Mucosa of stomach (tissue), 1 donor: ENCODE data around the gene ITPR3.

ENCODE experiments used
- H3K27me3 ChIP-seq: one replicate; pipeline ENCODE4 v1.7.0; 2013; ENCODE audit warnings: mild to moderate bottlenecking, low read length; ENCODE audit not compliant: control insufficient read depth, insufficient read depth
- H3K36me3 ChIP-seq: one replicate; pipeline ENCODE4 v1.7.0; 2013; ENCODE audit warnings: low read length; ENCODE audit not compliant: control insufficient read depth, insufficient read depth
- H3K4me1 ChIP-seq: one replicate; pipeline ENCODE4 v1.7.0; 2013; ENCODE audit warnings: mild to moderate bottlenecking, low read length; ENCODE audit not compliant: control insufficient read depth, insufficient read depth
- H3K4me3 ChIP-seq: one replicate; pipeline ENCODE4 v1.7.0; 2013; ENCODE audit warnings: low read length
- H3K9ac ChIP-seq: one replicate; pipeline ENCODE4 v1.7.0; 2013; ENCODE audit warnings: mild to moderate bottlenecking, low read length, moderate library complexity
- H3K9me3 ChIP-seq: one replicate; pipeline ENCODE4 v1.7.0; 2013; ENCODE audit warnings: mild to moderate bottlenecking, low read length, moderate library complexity; ENCODE audit not compliant: control insufficient read depth
- donor health status: Pancreatic carcinoma.

The ITPR3 gene

GRCh38 chr6:33705955-33706725 is 85.0 kb downstream of the ITPR3 start:
- Histone ChIP-seq H3K4me3 (no peak overlapping the region), H3K36me3 (peaks cover 3% of the 10 kb centered on the region), H3K27me3 (no peaks in the 10 kb centered on the region), H3K9ac (no peak overlapping the region), H3K4me1 (peaks cover 5% of the 10 kb centered on the region), H3K9me3 (no peaks in the 10 kb centered on the region)

- Histone ChIP-seq H3K9ac (no peak overlapping the region), H3K9me3 (no peaks in the 10 kb centered on the region), H3K27me3 (no peaks in the 10 kb centered on the region), H3K4me1 (peaks cover 10% of the 10 kb centered on the region), H3K36me3 (no peaks in the 10 kb centered on the region), H3K4me3 (no peak overlapping the region)
Measured at GRCh38 chr6:33707771-33708170, 86.6 kb downstream of the ITPR3 start.

DNA sequence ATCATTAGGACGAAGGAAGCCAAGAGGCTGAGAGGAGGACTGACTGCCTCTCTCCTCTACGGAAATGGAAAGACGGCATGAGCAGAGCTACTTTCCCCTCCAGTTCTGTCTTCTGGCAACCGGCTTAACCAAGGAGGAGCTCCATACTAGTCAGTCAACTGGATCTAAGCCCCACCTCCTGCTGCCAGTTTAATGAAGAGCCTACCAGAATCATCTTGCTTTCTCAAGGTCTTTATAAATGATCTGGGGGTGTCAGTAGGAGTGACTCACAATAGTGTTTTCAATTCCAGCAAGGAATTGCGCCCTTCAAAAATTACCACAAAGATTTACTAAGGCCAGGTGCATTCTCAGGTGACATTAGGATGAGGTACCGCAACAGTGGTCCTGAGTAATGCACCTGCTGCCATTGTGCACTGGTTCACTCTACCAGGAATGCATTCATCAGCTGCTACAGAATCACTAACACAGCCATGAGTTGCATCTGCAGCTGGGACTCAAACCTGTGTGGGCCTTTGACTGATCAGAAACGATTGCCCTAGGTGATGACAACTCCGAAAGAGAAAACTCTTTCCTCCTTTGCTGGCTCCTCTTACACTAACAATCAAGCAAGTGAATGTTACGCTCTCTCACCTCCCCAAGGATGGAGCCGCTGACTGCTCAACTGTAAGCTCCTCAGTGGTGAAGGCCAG is 87.5 kb downstream of the ITPR3 start:
- no peaks in the 10 kb centered on the region for H3K36me3 ChIP-seq
- H3K4me1 ChIP-seq, result peaks cover 10% of the 10 kb centered on the region
- H3K9me3 ChIP-seq, result no peaks in the 10 kb centered on the region
- H3K9ac ChIP-seq, result no peak overlapping the region
- H3K27me3 ChIP-seq, result no peaks in the 10 kb centered on the region
- H3K4me3 ChIP-seq, result no peak overlapping the region

DNA sequence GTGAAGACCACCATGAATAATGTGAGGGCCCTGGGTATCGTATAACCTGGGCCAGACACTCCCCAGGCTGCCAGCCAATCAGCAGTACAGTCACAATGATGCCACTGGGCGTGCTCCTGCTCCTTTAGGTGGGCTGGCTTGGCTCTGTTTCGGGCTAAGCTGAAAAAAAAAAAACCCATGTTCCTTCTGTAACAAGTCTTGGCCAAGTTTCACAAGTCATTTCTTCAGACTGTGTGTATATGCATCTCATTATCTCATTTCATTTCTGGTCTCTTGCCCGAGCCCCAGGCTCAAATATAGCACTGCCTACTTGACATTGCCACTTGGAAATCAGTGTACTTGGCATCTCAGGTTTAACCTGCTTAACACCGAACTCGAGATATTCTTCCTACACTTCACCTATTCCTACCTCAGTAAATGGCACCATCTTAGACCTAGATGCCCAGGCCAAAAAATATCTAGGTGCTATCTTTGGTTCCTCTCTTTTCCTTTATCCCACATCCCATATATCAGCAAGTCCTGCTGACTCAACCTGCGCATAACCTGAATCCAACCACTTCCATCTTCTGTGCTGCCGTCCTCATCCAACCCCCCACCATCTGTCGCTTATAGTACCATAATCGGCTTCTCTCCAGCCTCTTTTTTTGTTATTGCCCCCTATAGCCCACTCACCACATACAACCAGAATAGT is 88.6 kb downstream of the ITPR3 start:
- peak overlapping the region; percentile 77 for H3K9ac ChIP-seq
- H3K4me3 ChIP-seq, result no peak overlapping the region
- H3K36me3 ChIP-seq, result no peaks in the 10 kb centered on the region
- no peaks in the 10 kb centered on the region for H3K27me3 ChIP-seq
- H3K4me1 ChIP-seq, result peaks cover 10% of the 10 kb centered on the region
- no peaks in the 10 kb centered on the region for H3K9me3 ChIP-seq

- peak overlapping the region; percentile 81 for H3K4me3 ChIP-seq
- peaks cover 15% of the 10 kb centered on the region for H3K4me1 ChIP-seq
- no peaks in the 10 kb centered on the region for H3K9me3 ChIP-seq
- no peaks in the 10 kb centered on the region for H3K27me3 ChIP-seq
- H3K36me3 ChIP-seq, result no peaks in the 10 kb centered on the region
- H3K9ac ChIP-seq, result peak overlapping the region; percentile 77
Measured at GRCh38 chr6:33710296-33711121, 89.4 kb downstream of the ITPR3 start.

GRCh38 chr6:33711140-33712129 is 90.3 kb downstream of the ITPR3 start, which contains the start of gene UQCC2:
UQCC2 (minus strand) TSS chr6:33711700; CDS start chr6:33711686, 14 bp downstream.
- H3K36me3 ChIP-seq, result no peaks in the 10 kb centered on the region
- peaks cover 23% of the 10 kb centered on the region for H3K4me1 ChIP-seq
- no peaks in the 10 kb centered on the region for H3K27me3 ChIP-seq
- no peaks in the 10 kb centered on the region for H3K9me3 ChIP-seq
- H3K9ac ChIP-seq, result peak within 1 kb of the TSS; percentile 77
- peak within 1 kb of the TSS; percentile 81 for H3K4me3 ChIP-seq

DNA sequence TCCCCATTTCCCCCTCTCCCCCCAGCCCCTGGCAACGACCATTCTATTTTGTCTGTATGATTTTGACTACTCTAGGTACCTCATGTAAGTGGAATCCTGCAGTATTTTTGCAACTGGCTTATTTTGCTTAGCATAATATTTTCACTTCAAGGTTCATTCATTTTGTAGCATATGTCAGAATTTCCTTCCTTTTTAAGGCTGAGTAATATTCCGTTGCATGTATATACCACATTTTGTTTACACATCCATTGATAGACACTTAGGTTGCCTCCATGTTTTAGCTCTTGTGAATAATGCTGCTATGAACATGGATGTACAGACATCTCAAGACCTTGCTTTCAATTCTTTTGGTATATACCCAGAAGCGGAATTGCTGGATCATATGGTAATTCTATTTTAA is 91.8 kb downstream of the ITPR3 start:
- H3K27me3 ChIP-seq, result no peaks in the 10 kb centered on the region
- H3K4me1 ChIP-seq, result peaks cover 38% of the 10 kb centered on the region
- H3K36me3 ChIP-seq, result no peaks in the 10 kb centered on the region
- H3K9ac ChIP-seq, result no peak overlapping the region
- no peak overlapping the region for H3K4me3 ChIP-seq
- H3K9me3 ChIP-seq, result no peaks in the 10 kb centered on the region

GRCh38 chr6:33713786-33714185 is 92.7 kb downstream of the ITPR3 start:
- Histone ChIP-seq H3K9me3 (no peaks in the 10 kb centered on the region), H3K27me3 (no peaks in the 10 kb centered on the region), H3K36me3 (no peaks in the 10 kb centered on the region), H3K4me3 (no peak overlapping the region), H3K4me1 (peaks cover 46% of the 10 kb centered on the region), H3K9ac (no peak overlapping the region)

- no peaks in the 10 kb centered on the region for H3K36me3 ChIP-seq
- no peak overlapping the region for H3K9ac ChIP-seq
- no peaks in the 10 kb centered on the region for H3K27me3 ChIP-seq
- H3K4me1 ChIP-seq, result peaks cover 53% of the 10 kb centered on the region
- H3K4me3 ChIP-seq, result no peak overlapping the region
- H3K9me3 ChIP-seq, result no peaks in the 10 kb centered on the region
Measured at GRCh38 chr6:33714385-33715040, 93.4 kb downstream of the ITPR3 start.

DNA sequence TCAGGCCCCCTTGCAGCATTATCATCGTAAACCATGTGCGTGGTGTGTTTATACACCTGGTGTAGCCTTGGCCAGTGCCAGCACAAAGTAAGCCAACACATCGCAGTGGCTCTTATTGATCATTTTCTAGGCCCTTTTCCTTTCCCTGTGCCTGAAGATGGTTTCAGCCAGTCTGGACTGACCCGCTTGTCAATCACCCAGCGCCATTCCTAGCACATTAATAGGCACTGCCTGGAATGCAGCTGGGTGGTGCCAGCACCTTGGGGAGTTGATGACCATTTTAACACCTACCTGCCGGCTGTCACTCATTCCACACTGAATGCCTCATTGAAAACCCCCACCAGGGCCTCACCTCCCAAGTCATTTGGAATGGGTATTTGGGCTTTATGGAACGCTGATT is 95.3 kb downstream of the ITPR3 start:
- H3K4me3 ChIP-seq, result no peak overlapping the region
- no peaks in the 10 kb centered on the region for H3K27me3 ChIP-seq
- no peak overlapping the region for H3K9ac ChIP-seq
- H3K9me3 ChIP-seq, result no peaks in the 10 kb centered on the region
- H3K36me3 ChIP-seq, result no peaks in the 10 kb centered on the region
- peaks cover 64% of the 10 kb centered on the region for H3K4me1 ChIP-seq
